Left cardiac atrium (tissue), 4 donors: ENCODE data around the gene PRKAG3. TPM values are rescaled to one million over a fixed set of nuclear protein-coding genes. Genes with fewer than 3 reads are reported as not detected.
"Not testable (repeated sequence)": the region's sequence is repeated elsewhere in the genome, so short reads cannot be mapped to it uniquely, and the experiment has no call there.

Experiments used
- ATAC-seq, 2 donors: fragments of 200-7000 bp; cut with Tn5 transposase; one replicate each; pipeline ENCODE4 v1.9.1; 2020; ENCODE audit warnings: mild to moderate bottlenecking in 2 of 2, moderate library complexity in 2 of 2
- DNase-seq: peaks from one replicate; pipeline ENCODE4 v3.0.0-alpha.2; 2020
- intact Hi-C, 2 donors: fragments of 100-400 bp; cut with DNase I; formaldehyde crosslinking; loops; one replicate each; pipeline versions ENCODE4 v1.14.1 to v1.15.1; 2022 to 2023
- total RNA-seq, 2 donors: library from RNA; stranded (reverse); fragmentation: NEBNext Ultra II Directional; extraction: Animal tissue kit (Norgen Biotek cat#: 25700); gene quantifications; one replicate each; pipeline ENCODE4 v1.2.1, GENCODE V29; 2021
- donor health status: DM: no; HTN: yes; CAD: no.
- donor health status: DM: no; HTN: yes; CAD: no; lungs with severe emphysema.
- donor health status: DM: yes; HTN: yes; CAD: no.
- donor health status: Dilated cardiomyopathy.

The PRKAG3 gene
- total RNA-seq, 2 donors from 2014 or later, result 0.10 to 0.18 TPM

GRCh38 chr2:218799990-218800389 is 31.6 kb downstream of the PRKAG3 start:
- no peak for DNase-seq
- intact Hi-C loops, result no loop called here

GRCh38 chr2:218798767-218799504 is 32.7 kb downstream of the PRKAG3 start:
- DNase-seq, result no peak
- intact Hi-C loops, result no loop called here
- ATAC-seq, result no peak

More at GRCh38 chr2:218799990-218800389, 31.6 kb downstream of the PRKAG3 start:
- ATAC-seq, result peak in 1 of 2 donors; percentile 35

GRCh38 chr2:218796691-218797090 is 34.9 kb downstream of the PRKAG3 start:
- ATAC-seq (no peak), DNase-seq (no peak)
- intact Hi-C loops, result no loop called here

- DNase-seq (no peak), ATAC-seq (no peak)
- intact Hi-C loops, result no loop called here
Observed at GRCh38 chr2:218792433-218792832, 39.2 kb downstream of the PRKAG3 start.

GRCh38 chr2:218788529-218789255 is 42.9 kb downstream of the PRKAG3 start:
- DNase-seq (no peak), ATAC-seq (peak; percentile 27 to 81)
- intact Hi-C loops, result no loop called here

GRCh38 chr2:218786133-218786532 is 45.5 kb downstream of the PRKAG3 start:
- ATAC-seq, result no peak
- no peak for DNase-seq
- intact Hi-C loops, result no loop called here

- intact Hi-C loops, result no loop called here
- DNase-seq (no peak), ATAC-seq (no peak)
Observed at GRCh38 chr2:218785103-218785502, 46.5 kb downstream of the PRKAG3 start.

- ATAC-seq, result no peak
- intact Hi-C loops, result no loop called here
- DNase-seq, result no peak
Observed at GRCh38 chr2:218783688-218784087, 47.9 kb downstream of the PRKAG3 start.

- ATAC-seq, result peak; percentile 36 to 45
- intact Hi-C loops, result no loop called here
- DNase-seq, result no peak
Observed at GRCh38 chr2:218782528-218782844, 49.1 kb downstream of the PRKAG3 start.

- peak; percentile 87 to 94 for ATAC-seq
- intact Hi-C loops, result no loop called here
Observed at GRCh38 chr2:218781691-218782527, 49.7 kb downstream of the PRKAG3 start, which contains the start of gene CYP27A1. CYP27A1 (plus strand) TSS chr2:218782147; CDS start chr2:218782183, 36 bp downstream.

GRCh38 chr2:218780851-218781690 is 50.5 kb downstream of the PRKAG3 start:
- intact Hi-C loops, result no loop called here
- ATAC-seq (peak in 1 of 2 donors; percentile 36), DNase-seq (no peak)

More at GRCh38 chr2:218781691-218782527, 49.7 kb downstream of the PRKAG3 start, which contains the start of gene CYP27A1:
- peak; percentile 61 for DNase-seq

GRCh38 chr2:218780046-218780445 is 51.6 kb downstream of the PRKAG3 start:
- intact Hi-C loops, result no loop called here
- no peak for ATAC-seq
- DNase-seq, result no peak

GRCh38 chr2:218777276-218777990 is 54.2 kb downstream of the PRKAG3 start:
- intact Hi-C loops, result no loop called here
- ATAC-seq (no peak), DNase-seq (no peak)

- ATAC-seq, result no peak
- no peak for DNase-seq
- intact Hi-C loops, result no loop called here
Observed at GRCh38 chr2:218776488-218776887, 55.1 kb downstream of the PRKAG3 start.

GRCh38 chr2:218773881-218774280 is 57.7 kb downstream of the PRKAG3 start:
- ATAC-seq (no peak), DNase-seq (no peak)
- intact Hi-C loops, result no loop called here

- DNase-seq, ATAC-seq, intact Hi-C loops: not testable (repeated sequence)
Observed at GRCh38 chr2:218772759-218773158, 58.8 kb downstream of the PRKAG3 start.
